Measurements from ENCODE around the gene PCYT2.

Gene PCYT2

GRCh38 chr17:81884968-81885367 lies 26.2 kb downstream of the PCYT2 start:
- H3K27ac ChIP-seq, result no peak overlapping the region
- no peak for DNase-seq (ENCODE audit: low read depth, low spot score)

- DNase-seq (ENCODE audit: low read depth, low spot score), result no peak
- H3K27ac ChIP-seq, result no peak overlapping the region
Measured at GRCh38 chr17:81884520-81884919, 26.7 kb downstream of the PCYT2 start.

GRCh38 chr17:81879121-81879520 lies 32.1 kb downstream of the PCYT2 start:
- DNase-seq (ENCODE audit: low read depth, low spot score), result no peak
- H3K27ac ChIP-seq, result peak overlapping the region; percentile 48

GRCh38 chr17:81878294-81878693 lies 32.9 kb downstream of the PCYT2 start:
- no peak for DNase-seq (ENCODE audit: low read depth, low spot score)
- no peak overlapping the region for H3K27ac ChIP-seq

- DNase-seq (ENCODE audit: low read depth, low spot score), result no peak
- H3K27ac ChIP-seq, result no peak overlapping the region
Measured at GRCh38 chr17:81877569-81877968, 33.6 kb downstream of the PCYT2 start.

GRCh38 chr17:81871387-81872230 lies 39.6 kb downstream of the PCYT2 start:
- no peak for DNase-seq (ENCODE audit: low read depth, low spot score)
- H3K27ac ChIP-seq, result peak overlapping the region; percentile 98

- no peak for DNase-seq (ENCODE audit: low read depth, low spot score)
- peak within 1 kb of the TSS; percentile 98 for H3K27ac ChIP-seq
Measured at GRCh38 chr17:81870981-81871386, 40.2 kb downstream of the PCYT2 start, which contains the start of gene ARHGDIA. TSS of gene ARHGDIA (minus strand) at chr17:81871337. CDS start at chr17:81869930, 1,407 bp downstream.

- no peak for DNase-seq (ENCODE audit: low read depth, low spot score)
- H3K27ac ChIP-seq, result peak overlapping the region; percentile 98
Measured at GRCh38 chr17:81870131-81870980, 40.8 kb downstream of the PCYT2 start.

- H3K27ac ChIP-seq, result peak overlapping the region; percentile 98
- no peak for DNase-seq (ENCODE audit: low read depth, low spot score)
Measured at GRCh38 chr17:81869221-81870130, 41.7 kb downstream of the PCYT2 start.

- DNase-seq (ENCODE audit: low read depth, low spot score), result no peak
- H3K27ac ChIP-seq, result peak overlapping the region; percentile 98
Measured at GRCh38 chr17:81868674-81869220, 42.5 kb downstream of the PCYT2 start.

- H3K27ac ChIP-seq, result peak overlapping the region; percentile 98
- no peak for DNase-seq (ENCODE audit: low read depth, low spot score)
Measured at GRCh38 chr17:81867991-81868673, 43.1 kb downstream of the PCYT2 start.

- no peak for DNase-seq (ENCODE audit: low read depth, low spot score)
- peak overlapping the region; percentile 98 for H3K27ac ChIP-seq
Measured at GRCh38 chr17:81867170-81867990, 43.8 kb downstream of the PCYT2 start.

- peak overlapping the region; percentile 98 for H3K27ac ChIP-seq
- no peak for DNase-seq (ENCODE audit: low read depth, low spot score)
Measured at GRCh38 chr17:81866440-81867169, 44.6 kb downstream of the PCYT2 start.

- no peak for DNase-seq (ENCODE audit: low read depth, low spot score)
- H3K27ac ChIP-seq, result peak overlapping the region; percentile 98
Measured at GRCh38 chr17:81865733-81866439, 45.3 kb downstream of the PCYT2 start.

GRCh38 chr17:81865358-81865732 lies 45.9 kb downstream of the PCYT2 start:
- H3K27ac ChIP-seq, result peak overlapping the region; percentile 98
- DNase-seq (ENCODE audit: low read depth, low spot score), result no peak

GRCh38 chr17:81863833-81864768 lies 47.1 kb downstream of the PCYT2 start:
- H3K27ac ChIP-seq, result peak overlapping the region; percentile 8
- no peak for DNase-seq (ENCODE audit: low read depth, low spot score)

Measured in epithelial cell of prostate (primary cell).